GM12875 (cell line): ENCODE data around the gene ELMOD3.
"Not testable (repeated sequence)": the region's sequence is repeated elsewhere in the genome, so short reads cannot be mapped to it uniquely, and the experiment has no call there.

Experiments used
- H3K4me3 ChIP-seq: one replicate; pipeline ENCODE4 v1.5.1; 2011; ENCODE audit warnings: low read depth, low read length, control low read depth
- CTCF ChIP-seq: IDR thresholded peaks from 2 replicates; pipeline ENCODE4 v1.5.1; 2011; ENCODE audit warnings: low read depth, mild to moderate bottlenecking, control low read depth, inconsistent platforms, low read length, moderate library complexity, borderline replicate concordance; ENCODE audit not compliant: insufficient read depth

Gene ELMOD3

GRCh38 chr2:85324639-85325465 lies 29.7 kb upstream of the ELMOD3 start:
- peak overlapping the region; percentile 74 for H3K4me3 ChIP-seq
- TF ChIP-seq CTCF, result no peak

GRCh38 chr2:85325466-85325811 lies 29.1 kb upstream of the ELMOD3 start:
- H3K4me3 ChIP-seq, result peak overlapping the region; percentile 74
- no peak for TF ChIP-seq CTCF

- peak overlapping the region; percentile 74 for H3K4me3 ChIP-seq
- no peak for TF ChIP-seq CTCF
Measured at GRCh38 chr2:85326406-85327159, 28.0 kb upstream of the ELMOD3 start.

- peak overlapping the region; percentile 74 for H3K4me3 ChIP-seq
- no peak for TF ChIP-seq CTCF
Measured at GRCh38 chr2:85327160-85327821, 27.3 kb upstream of the ELMOD3 start.

GRCh38 chr2:85327822-85328617 lies 26.5 kb upstream of the ELMOD3 start, which contains the start of gene TGOLN2:
TGOLN2 (minus strand) TSS chr2:85327989; CDS start chr2:85327962, 27 bp downstream.
- 0 out of 2 replicates have a peak, but pooled peaks have one; percentile 1 for TF ChIP-seq CTCF
- H3K4me3 ChIP-seq, result peak within 1 kb of the TSS; percentile 74

GRCh38 chr2:85329181-85329651 lies 25.4 kb upstream of the ELMOD3 start:
- no peak overlapping the region for H3K4me3 ChIP-seq
- TF ChIP-seq CTCF, result no peak

- H3K4me3 ChIP-seq, result not testable (repeated sequence)
Measured at GRCh38 chr2:85329701-85330100, 24.9 kb upstream of the ELMOD3 start.
